Heart left ventricle (tissue), 16 donors: ENCODE results near the gene BTBD18. TPM values are rescaled to one million over a fixed set of nuclear protein-coding genes. Genes with fewer than 3 reads are reported as not detected.

Experiments
- ATAC-seq, 4 donors: fragments of 200-7000 bp; cut with Tn5 transposase; one replicate each; pipeline ENCODE4 v1.9.1; 2020 to 2022; ENCODE audit warnings: moderate library complexity in 4 of 4, mild to moderate bottlenecking in 3 of 4, moderate number of reproducible peaks in 1 of 4
- DNase-seq, 5 donors: peaks; one replicate each; pipeline ENCODE4 v3.0.0-alpha.2; 2020
- H3K27ac ChIP-seq, 12 donors: fragments of 200-600 bp; sonication (generic) in 4 of 12; one replicate each; pipeline versions ENCODE4 v1.5.0 to v1.8.0; 2016 to 2022; ENCODE audit warnings: mild to moderate bottlenecking in 2 of 12
- H3K27me3 ChIP-seq, 9 donors: fragments of 200-600 bp; sonication (generic) in 2 of 9; one replicate each; pipeline versions ENCODE4 v1.5.1 to v1.8.0; 2016 to 2022; ENCODE audit warnings: mild to moderate bottlenecking in 3 of 9
- H3K36me3 ChIP-seq, 9 donors: fragments of 200-600 bp; sonication (generic) in 2 of 9; one replicate each; pipeline versions ENCODE4 v1.5.0 to v1.8.0; 2018 to 2022; ENCODE audit warnings: mild to moderate bottlenecking in 2 of 9
- H3K4me1 ChIP-seq, 12 donors: fragments of 200-600 bp; sonication (generic) in 4 of 12; one replicate each; pipeline versions ENCODE4 v1.5.0 to v1.8.0; 2016 to 2022; ENCODE audit warnings: mild to moderate bottlenecking in 3 of 12
- H3K4me3 ChIP-seq, 12 donors: fragments of 200-600 bp; sonication (generic) in 4 of 12; one replicate each; pipeline versions ENCODE4 v1.5.0 to v1.8.0; 2017 to 2022; ENCODE audit warnings: mild to moderate bottlenecking in 9 of 12, moderate library complexity in 4 of 12
- H3K9me3 ChIP-seq, 12 donors: fragments of 200-600 bp; sonication (generic) in 4 of 12; one replicate each; pipeline versions ENCODE4 v1.5.0 to v1.8.0; 2016 to 2022; ENCODE audit warnings: mild to moderate bottlenecking in 1 of 12
- POLR2A ChIP-seq, 2 donors: fragments of 450-650 bp; IDR thresholded peaks; one replicate each; pipeline ENCODE4 v1.6.1; 2017; ENCODE audit warnings: antibody characterized with exemption in 2 of 2, mild to moderate bottlenecking in 2 of 2, moderate library complexity in 2 of 2
- WGBS, 4 donors: extraction: QIAGEN DNeasy Blood & Tissue Kit in 2 of 4; methylation state at CpG; one replicate each; pipeline versions ENCODE4 v1.1.5 to v1.1.7; 2013 to 2018; 5-methylcytosine and 5-hydroxymethylcytosine counted together
- intact Hi-C, 10 donors: fragments of 100-400 bp; cut with DNase I; formaldehyde crosslinking; loops; one replicate each; pipeline versions ENCODE4 v1.11.1 to v1.14.2; 2022
- polyA plus RNA-seq, 2 donors: library from polyadenylated mRNA; stranded (reverse); fragments of 200-250 nt; gene quantifications; one replicate each; pipeline ENCODE4 v1.2.3, GENCODE V29; 2013
- total RNA-seq, 9 donors: library from RNA; depleted of rRNA in 2 of 9; stranded (reverse); fragments of >200 nt in 2 of 9; fragmentation: NEBNext Ultra II Directional in 3 of 9; extraction: Animal tissue kit (Norgen Biotek cat#: 25700) in 3 of 9; gene quantifications; one replicate each; pipeline versions ENCODE4 v1.1.0 to v1.2.4, GENCODE V29; 2016 to 2023
- TF ChIP-seq, protein P1 (sequence below), 12 donors: fragments of 200-600 bp; sonication (generic) in 4 of 12; IDR thresholded peaks; one replicate each; pipeline versions ENCODE4 v1.5.0 to v1.8.0; 2018 to 2022; ENCODE audit warnings: antibody characterized with exemption in 12 of 12, mild to moderate bottlenecking in 5 of 12
- donor health status: ischemic (EF 13 %, LVEDD 7.1; RV severe dilation, severe dysfunction).
- donor health status: healthy with polysubstance abuse.
- donor health status: DM: no; HTN: yes; CAD: no.
- donor health status: DM: no; HTN: no; CAD: no.
- donor health status: ischemic (EF 25% LVEDD 6.9; RV normal size, moderate dysfunction).
- donor health status: ischemic (EF 25% LVEDD 5.7; RV mildly dilated, moderate dysfunction).
- donor health status: healthy.
- donor health status: DM: yes; HTN: yes; CAD: no.
- donor health status: ischemic (EF 35%, LVEDD 5.7; RV mildly dilated, moderate dysfunction).
- donor health status: nonischemic (EF 11% LVEDD 7.7; RV severe dilation, severe dysfunction).
- donor health status: DM: yes; HTN: yes; CAD: no.
- donor health status: PGD.
- donor health status: ischemic (EF 29% LVEDD 5.4; RV normal size, mild dysfunction).
- donor health status: nonischemic (EF 23%, LVEDD 6.1; RV moderate dilation, normal function).

BTBD18 gene
- total and polyA plus RNA-seq, 11 donors = 0.11 TPM; not detected in 10

DNA sequence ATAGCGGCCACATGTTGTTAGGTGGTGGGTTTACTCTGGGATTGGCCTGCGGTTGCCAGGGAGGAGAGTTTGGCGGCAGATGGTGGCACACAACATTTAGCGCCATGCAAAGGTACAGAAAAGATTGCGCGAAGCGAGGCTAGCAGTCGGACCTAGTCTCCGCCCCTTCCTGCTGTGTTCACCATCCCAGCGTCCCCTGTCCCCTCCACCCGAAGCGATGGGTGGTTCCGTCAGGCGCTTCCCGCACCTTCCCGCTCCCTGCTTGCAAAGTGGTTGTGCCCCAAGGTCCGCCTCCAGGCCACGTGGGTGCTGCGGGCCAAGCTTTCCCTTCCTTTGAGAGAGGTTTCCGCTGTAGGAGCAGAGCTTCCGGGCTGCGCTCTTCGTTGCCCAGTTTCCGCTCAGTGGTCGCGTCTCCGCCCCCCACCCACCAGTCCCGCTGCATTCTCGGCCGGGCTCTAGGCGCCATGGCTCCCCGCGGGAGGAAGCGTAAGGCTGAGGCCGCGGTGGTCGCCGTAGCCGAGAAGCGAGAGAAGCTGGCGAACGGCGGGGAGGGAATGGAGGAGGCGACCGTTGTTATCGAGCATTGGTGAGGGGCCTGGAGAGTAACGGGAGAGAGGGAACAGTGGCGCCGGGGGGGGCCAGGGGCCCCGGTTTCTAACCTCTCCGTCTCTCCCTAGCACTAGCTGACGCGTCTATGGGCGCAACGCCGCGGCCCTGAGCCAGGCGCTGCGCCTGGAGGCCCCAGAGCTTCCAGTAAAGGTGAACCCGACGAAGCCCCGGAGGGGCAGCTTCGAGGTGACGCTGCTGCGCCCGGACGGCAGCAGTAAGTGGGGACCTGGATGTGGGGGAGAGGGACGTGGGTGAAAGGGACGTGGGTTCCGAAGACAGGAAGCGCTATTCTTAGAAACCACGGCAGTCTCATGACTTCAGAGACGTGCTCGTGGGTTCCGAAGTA, 10.2 kb downstream of the BTBD18 start, which contains the start of gene SELENOH:
SELENOH (plus strand) TSS at position 360 of the 955 bp plus-strand sequence; CDS start at position 465, 105 bp downstream.
- peak within 1 kb of the TSS; percentile 92 to 99 (median 96) for H3K27ac ChIP-seq
- H3K9me3 ChIP-seq = no peaks in the 10 kb centered on the region
- WGBS, 4 donors = 0 to 2% (median 0%) methylated on average over 21 to 75 of the region's 75 CpGs
- peak; percentile 95 to 98 (median 97) for DNase-seq
- H3K4me1 ChIP-seq = peaks cover 2 to 42% (median 14%) of the 10 kb centered on the region in 12 donors
- peak; percentile 96 to 98 (median 98) for ATAC-seq
- H3K4me3 ChIP-seq = peak within 1 kb of the TSS; percentile 78 to 99 (median 92)
- intact Hi-C loops = loop anchor here in 6 of 10 donors (1.0 to 10.0 kb wide), 7 partner anchors 20 to 77 kb away; partner anchors contain the start of genes ZDHHC5 (in 3 of the 6), CTNND1 (in 1 of the 6), MED19 (in 1 of the 6) and TMX2 (in 1 of the 6)
- H3K36me3 ChIP-seq = peaks cover 3 to 78% (median 68%) of the 10 kb centered on the region in 9 donors
- H3K27me3 ChIP-seq = no peaks in the 10 kb centered on the region
- TF ChIP-seq, protein P1, sequence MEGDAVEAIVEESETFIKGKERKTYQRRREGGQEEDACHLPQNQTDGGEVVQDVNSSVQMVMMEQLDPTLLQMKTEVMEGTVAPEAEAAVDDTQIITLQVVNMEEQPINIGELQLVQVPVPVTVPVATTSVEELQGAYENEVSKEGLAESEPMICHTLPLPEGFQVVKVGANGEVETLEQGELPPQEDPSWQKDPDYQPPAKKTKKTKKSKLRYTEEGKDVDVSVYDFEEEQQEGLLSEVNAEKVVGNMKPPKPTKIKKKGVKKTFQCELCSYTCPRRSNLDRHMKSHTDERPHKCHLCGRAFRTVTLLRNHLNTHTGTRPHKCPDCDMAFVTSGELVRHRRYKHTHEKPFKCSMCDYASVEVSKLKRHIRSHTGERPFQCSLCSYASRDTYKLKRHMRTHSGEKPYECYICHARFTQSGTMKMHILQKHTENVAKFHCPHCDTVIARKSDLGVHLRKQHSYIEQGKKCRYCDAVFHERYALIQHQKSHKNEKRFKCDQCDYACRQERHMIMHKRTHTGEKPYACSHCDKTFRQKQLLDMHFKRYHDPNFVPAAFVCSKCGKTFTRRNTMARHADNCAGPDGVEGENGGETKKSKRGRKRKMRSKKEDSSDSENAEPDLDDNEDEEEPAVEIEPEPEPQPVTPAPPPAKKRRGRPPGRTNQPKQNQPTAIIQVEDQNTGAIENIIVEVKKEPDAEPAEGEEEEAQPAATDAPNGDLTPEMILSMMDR (IDR thresholded peaks at IDR 0.05) = peak in 1 of 12 donors; percentile 4
- TF ChIP-seq POLR2A (IDR thresholded peaks at IDR 0.05) = peak in 1 of 2 donors; percentile 73

- no peak overlapping the region for H3K4me3 ChIP-seq
- peaks cover 0 to 22% (median 8%) of the 10 kb centered on the region in 12 donors for H3K4me1 ChIP-seq
- DNase-seq = no peak
- peak; percentile 22 to 66 (median 64) for ATAC-seq
- no peaks in the 10 kb centered on the region for H3K9me3 ChIP-seq
- H3K27me3 ChIP-seq = no peaks in the 10 kb centered on the region
- 48 to 58% (median 52%) methylated on average over 3 of the region's 3 CpGs for WGBS, 4 donors
- intact Hi-C loops = no loop called here
- peak overlapping the region in 11 of 12 donors; percentile 0 to 87 (median 48) for H3K27ac ChIP-seq
- TF ChIP-seq, protein P1 (IDR thresholded peaks at IDR 0.05) = no peak
- no peak for TF ChIP-seq POLR2A (IDR thresholded peaks at IDR 0.05)
- H3K36me3 ChIP-seq = peaks cover 0 to 55% (median 44%) of the 10 kb centered on the region in 9 donors
Observed at GRCh38 chr11:57735619-57736298, 15.9 kb downstream of the BTBD18 start.

DNA sequence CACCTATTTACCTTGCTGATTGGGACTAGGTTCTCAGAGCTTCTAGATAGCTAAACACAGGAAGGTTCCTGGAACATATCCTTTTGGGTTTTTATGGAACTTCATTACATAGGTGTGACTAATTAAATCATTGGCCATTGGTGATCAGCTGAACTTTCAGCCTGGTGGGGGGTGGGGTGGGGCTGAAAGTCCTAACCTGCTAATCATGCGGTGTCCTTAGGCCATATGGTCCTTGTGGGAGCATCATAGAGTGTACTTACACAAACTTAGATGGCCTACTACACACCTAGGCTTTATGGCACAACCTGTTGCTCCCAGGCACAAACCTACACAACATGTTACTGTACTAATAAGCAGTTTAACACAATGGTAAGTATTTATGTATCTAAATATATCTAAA, 19.0 kb downstream of the BTBD18 start:
- peaks cover 0 to 19% (median 8%) of the 10 kb centered on the region in 12 donors for H3K4me1 ChIP-seq

More for the DNA sequence above, 19.0 kb downstream of the BTBD18 start:
- TF ChIP-seq, protein P1 (IDR thresholded peaks at IDR 0.05) = no peak
- H3K36me3 ChIP-seq = peaks cover 0 to 29% (median 15%) of the 10 kb centered on the region in 9 donors
- no peak for ATAC-seq
- H3K9me3 ChIP-seq = no peaks in the 10 kb centered on the region
- WGBS, 4 donors = 98 to 100% (median 100%) methylated on average over 1 of the region's 1 CpG
- no peaks in the 10 kb centered on the region for H3K27me3 ChIP-seq
- no peak overlapping the region for H3K4me3 ChIP-seq
- no peak overlapping the region for H3K27ac ChIP-seq
- intact Hi-C loops = no loop called here
- DNase-seq = no peak
